ENCODE results near the gene CPHXL.

- TF ChIP-seq POLR2A (IDR thresholded peaks at IDR 0.05; ENCODE audit: low read depth): no peak
- TF ChIP-seq POLR2AphosphoS5 (IDR thresholded peaks at IDR 0.05): no peak
- no peak for TF ChIP-seq CTCF (IDR thresholded peaks at IDR 0.05)
Observed at GRCh38 chr16:75667503-75667902, 58.8 kb downstream of the CPHXL start.
